Uterus (tissue), 2 donors: ENCODE data around the gene MACC1.

Experiments
- CTCF ChIP-seq, 4 experiments: fragments of 200-600 bp in 2 of 4; fragments of 450-650 bp in 2 of 4; sonication (generic) in 2 of 4; IDR thresholded peaks; one replicate each; pipeline ENCODE4 v1.5.1; 2016 to 2019; ENCODE audit warnings: antibody characterized with exemption in 4 of 4, mild to moderate bottlenecking in 2 of 4, moderate library complexity in 1 of 4
- POLR2A ChIP-seq, 2 donors: fragments of 450-650 bp; IDR thresholded peaks; one replicate each; pipeline ENCODE4 v1.6.1; 2016; ENCODE audit warnings: antibody characterized with exemption in 2 of 2, mild to moderate bottlenecking in 1 of 2, moderate library complexity in 1 of 2

GRCh38 chr7:20241911-20242261 is 24.7 kb upstream of the MACC1 start:
- TF ChIP-seq CTCF (IDR thresholded peaks at IDR 0.05) = no peak
- no peak for TF ChIP-seq POLR2A (IDR thresholded peaks at IDR 0.05)
